Gastroesophageal sphincter (tissue), 3 donors: ENCODE results near the gene KCNE4.
A peak's percentile ranks its signal among the peaks of the same experiment; 100 is the strongest.

Experiments used
- EP300 ChIP-seq: sonication (generic); formaldehyde crosslinking; IDR thresholded peaks from one replicate; pipeline ENCODE4 v1.6.1; 2017; ENCODE audit warnings: antibody characterized with exemption, mild to moderate bottlenecking
- POLR2A ChIP-seq, 2 donors: fragments of 450-650 bp; IDR thresholded peaks; one replicate each; pipeline ENCODE4 v1.6.1; 2017; ENCODE audit warnings: antibody characterized with exemption in 2 of 2, mild to moderate bottlenecking in 2 of 2, moderate library complexity in 1 of 2
- POLR2AphosphoS5 ChIP-seq: sonication (generic); formaldehyde crosslinking; IDR thresholded peaks from one replicate; pipeline ENCODE4 v1.6.1; 2017; ENCODE audit warnings: antibody characterized with exemption
- TF ChIP-seq, protein P1 (sequence below), 4 experiments: fragments of 200-600 bp in 2 of 4; fragments of 450-650 bp in 2 of 4; sonication (generic) in 1 of 4; IDR thresholded peaks; one replicate each; pipeline ENCODE4 v1.5.1; 2017 to 2019; ENCODE audit warnings: antibody characterized with exemption in 4 of 4, mild to moderate bottlenecking in 2 of 4, moderate library complexity in 2 of 4

DNA sequence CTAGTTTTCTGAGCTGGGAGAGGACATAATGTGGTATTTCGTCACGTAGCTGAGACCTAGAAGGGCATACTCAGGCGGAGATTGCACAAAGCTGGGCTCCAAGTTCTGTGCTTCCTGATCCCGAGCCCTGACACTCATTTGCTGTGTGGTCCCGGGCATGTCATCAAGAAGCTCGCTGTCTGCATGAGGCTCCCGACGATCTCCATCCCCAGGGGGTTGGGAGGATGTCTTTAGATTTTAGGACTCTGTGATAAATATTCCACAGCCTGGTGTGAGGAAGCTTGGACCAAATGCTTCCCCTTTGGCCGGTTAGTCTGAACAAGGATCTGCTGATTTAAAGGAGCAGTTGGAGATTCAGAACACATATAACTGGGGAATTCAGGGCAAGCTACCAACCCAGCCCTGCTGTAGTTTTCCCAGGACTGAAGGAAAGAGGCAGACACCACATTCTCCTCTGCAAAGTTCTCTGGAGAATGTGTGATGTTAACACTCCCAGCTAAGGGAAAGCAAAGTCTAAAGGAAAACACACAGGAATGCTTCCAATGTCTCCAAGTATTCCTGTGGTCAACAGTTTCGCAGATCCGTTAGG is 2.3 kb downstream of the KCNE4 start:
- TF ChIP-seq POLR2AphosphoS5: peak; percentile 53
- TF ChIP-seq, protein P1, sequence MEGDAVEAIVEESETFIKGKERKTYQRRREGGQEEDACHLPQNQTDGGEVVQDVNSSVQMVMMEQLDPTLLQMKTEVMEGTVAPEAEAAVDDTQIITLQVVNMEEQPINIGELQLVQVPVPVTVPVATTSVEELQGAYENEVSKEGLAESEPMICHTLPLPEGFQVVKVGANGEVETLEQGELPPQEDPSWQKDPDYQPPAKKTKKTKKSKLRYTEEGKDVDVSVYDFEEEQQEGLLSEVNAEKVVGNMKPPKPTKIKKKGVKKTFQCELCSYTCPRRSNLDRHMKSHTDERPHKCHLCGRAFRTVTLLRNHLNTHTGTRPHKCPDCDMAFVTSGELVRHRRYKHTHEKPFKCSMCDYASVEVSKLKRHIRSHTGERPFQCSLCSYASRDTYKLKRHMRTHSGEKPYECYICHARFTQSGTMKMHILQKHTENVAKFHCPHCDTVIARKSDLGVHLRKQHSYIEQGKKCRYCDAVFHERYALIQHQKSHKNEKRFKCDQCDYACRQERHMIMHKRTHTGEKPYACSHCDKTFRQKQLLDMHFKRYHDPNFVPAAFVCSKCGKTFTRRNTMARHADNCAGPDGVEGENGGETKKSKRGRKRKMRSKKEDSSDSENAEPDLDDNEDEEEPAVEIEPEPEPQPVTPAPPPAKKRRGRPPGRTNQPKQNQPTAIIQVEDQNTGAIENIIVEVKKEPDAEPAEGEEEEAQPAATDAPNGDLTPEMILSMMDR (IDR thresholded peaks at IDR 0.05): no peak
- TF ChIP-seq POLR2A (IDR thresholded peaks at IDR 0.05): no peak
- TF ChIP-seq EP300: no peak
